LNCAP (cell line): ENCODE data around the gene PRR30.

Source experiments
- TF ChIP-seq, protein P1 (sequence below): fragments of 450-650 bp; IDR thresholded peaks from 2 replicates; pipeline ENCODE4 v1.5.1; 2017; ENCODE audit warnings: mild to moderate bottlenecking

Gene PRR30

DNA sequence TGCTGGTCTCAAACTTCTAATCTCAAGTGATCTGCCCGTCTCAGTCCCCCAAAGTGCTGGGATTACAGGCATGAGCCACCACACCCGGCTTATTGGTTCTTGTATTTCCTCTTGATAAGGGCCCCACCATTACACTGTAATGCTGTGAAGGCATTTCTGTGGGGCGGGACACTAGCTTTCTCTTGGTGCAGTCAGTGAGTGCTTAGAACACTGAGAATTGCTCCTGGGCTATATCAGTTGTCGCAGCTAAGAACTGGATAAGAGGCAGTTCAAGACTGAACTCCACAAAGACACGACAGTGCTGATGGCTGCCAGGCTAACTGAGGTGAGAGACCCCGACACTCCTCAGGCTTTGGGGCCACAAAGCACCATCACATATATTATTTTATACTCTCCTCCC, 50.6 kb downstream of the PRR30 start:
- TF ChIP-seq, protein P1, sequence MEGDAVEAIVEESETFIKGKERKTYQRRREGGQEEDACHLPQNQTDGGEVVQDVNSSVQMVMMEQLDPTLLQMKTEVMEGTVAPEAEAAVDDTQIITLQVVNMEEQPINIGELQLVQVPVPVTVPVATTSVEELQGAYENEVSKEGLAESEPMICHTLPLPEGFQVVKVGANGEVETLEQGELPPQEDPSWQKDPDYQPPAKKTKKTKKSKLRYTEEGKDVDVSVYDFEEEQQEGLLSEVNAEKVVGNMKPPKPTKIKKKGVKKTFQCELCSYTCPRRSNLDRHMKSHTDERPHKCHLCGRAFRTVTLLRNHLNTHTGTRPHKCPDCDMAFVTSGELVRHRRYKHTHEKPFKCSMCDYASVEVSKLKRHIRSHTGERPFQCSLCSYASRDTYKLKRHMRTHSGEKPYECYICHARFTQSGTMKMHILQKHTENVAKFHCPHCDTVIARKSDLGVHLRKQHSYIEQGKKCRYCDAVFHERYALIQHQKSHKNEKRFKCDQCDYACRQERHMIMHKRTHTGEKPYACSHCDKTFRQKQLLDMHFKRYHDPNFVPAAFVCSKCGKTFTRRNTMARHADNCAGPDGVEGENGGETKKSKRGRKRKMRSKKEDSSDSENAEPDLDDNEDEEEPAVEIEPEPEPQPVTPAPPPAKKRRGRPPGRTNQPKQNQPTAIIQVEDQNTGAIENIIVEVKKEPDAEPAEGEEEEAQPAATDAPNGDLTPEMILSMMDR, result no peak

DNA sequence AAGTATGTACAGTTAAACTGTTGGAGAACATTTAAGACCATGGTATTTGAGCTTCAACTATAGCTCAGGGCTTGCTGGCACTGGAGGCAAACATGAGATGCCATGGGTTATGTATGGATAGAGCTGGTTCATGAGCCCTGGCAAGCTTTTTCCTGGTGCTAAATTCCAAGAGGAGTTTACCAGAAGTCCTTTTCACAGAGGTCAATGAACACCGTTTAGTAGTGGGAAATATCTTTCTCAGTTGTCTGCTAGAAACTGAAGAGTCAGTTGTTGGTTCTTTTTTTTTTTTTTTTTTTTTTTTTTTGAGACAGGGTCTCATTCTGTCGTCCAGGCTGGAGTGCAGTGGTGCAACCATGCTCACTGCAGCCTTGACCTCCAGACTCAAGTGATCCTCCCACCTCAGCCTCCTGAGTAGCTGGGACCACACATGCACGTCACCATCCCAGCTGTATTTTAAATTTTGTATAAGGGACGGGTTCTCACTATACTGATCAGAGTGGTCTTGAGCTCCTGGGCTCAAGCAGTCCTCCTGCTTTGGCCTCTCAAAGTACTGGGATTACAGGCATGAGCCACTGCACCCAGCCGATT, 51.3 kb downstream of the PRR30 start:
- TF ChIP-seq, protein P1, result no peak
